IPS-15b (cell line): Measurements from ENCODE around the gene IL13.

Experiments
- H3K27me3 ChIP-seq: one replicate; pipeline ENCODE4 v1.6.1; 2013; ENCODE audit warnings: low read length; ENCODE audit not compliant: control insufficient read depth, insufficient read depth
- H3K36me3 ChIP-seq: one replicate; pipeline ENCODE4 v1.6.1; 2013; ENCODE audit warnings: low read length; ENCODE audit not compliant: control insufficient read depth, insufficient read depth
- H3K4me1 ChIP-seq: one replicate; pipeline ENCODE4 v1.6.1; 2013; ENCODE audit warnings: mild to moderate bottlenecking, low read length; ENCODE audit not compliant: control insufficient read depth, insufficient read depth
- H3K4me3 ChIP-seq: one replicate; pipeline ENCODE4 v1.5.1; 2013; ENCODE audit warnings: low read depth, low read length
- H3K9ac ChIP-seq: one replicate; pipeline ENCODE4 v1.6.1; 2013; ENCODE audit warnings: low read depth, mild to moderate bottlenecking, low read length
- H3K9me3 ChIP-seq: one replicate; pipeline ENCODE4 v1.6.1; 2013; ENCODE audit warnings: mild to moderate bottlenecking, low read length; ENCODE audit not compliant: control insufficient read depth, insufficient read depth

The IL13 gene

DNA sequence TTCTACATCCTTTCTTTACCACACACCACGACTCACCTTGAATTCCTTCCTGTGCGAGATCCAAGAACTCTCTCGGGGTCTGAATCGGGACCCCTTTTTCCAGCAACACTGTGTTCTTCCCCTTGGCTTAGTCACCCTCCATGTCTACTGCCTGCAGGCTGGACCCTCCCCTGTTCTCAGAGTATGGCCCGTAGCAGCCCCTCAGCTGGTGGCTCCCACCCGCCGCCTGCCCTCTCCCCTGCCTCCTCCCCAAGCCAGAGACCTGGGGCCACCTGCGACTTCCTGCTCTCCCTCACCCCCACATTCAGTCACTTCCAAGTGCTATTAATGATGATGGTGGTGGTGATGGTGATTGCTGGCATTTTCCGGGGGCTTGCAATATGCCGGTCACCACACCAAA is 9.3 kb downstream of the IL13 start:
- H3K36me3 ChIP-seq, result no peaks in the 10 kb centered on the region
- H3K9ac ChIP-seq, result no peak overlapping the region

DNA sequence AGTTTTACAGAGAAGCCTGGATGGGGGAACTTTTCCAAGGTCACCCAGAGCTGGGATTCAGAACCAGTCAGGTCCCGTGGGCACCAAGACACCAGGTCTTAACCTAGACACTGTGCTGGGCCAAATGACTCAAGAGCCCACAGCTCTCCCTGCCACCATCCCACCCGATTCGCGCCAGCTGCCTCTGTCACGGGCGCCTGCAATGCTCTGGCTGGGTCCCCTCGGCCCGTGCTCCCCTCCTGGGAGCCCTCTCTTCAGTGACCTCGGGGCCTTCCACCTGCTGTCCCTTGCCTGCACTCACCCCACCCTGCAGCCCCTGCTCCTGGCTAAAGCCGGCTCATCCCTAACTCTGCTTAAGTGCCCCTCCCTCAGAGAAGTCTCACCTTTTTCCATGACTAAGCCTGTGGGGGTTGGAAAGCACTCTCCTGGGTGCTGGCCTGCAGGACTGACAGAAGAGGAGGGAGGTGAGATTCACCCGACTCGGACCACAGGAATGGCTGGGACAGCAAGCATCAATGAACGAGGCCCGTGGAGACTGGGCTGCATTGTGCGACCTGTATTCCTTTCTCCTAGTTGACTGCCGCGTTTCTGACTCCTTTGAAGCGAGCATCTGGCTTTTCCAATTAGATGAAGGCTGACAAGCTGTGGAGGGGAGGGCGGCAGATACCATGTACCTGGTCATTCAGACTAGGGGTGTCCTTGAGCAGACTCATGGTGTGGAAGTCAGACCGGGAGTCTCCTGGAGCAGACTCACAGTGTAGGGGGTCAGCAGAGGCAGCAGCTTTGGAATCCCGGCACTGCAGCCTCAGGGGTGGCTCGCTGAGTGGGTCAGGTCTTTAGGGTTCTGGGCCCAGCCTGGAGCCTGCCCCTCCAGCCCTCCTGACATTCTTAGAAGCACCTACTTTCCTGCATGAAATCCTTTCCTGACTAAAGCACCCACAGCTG is 10.1 kb downstream of the IL13 start:
- no peaks in the 10 kb centered on the region for H3K36me3 ChIP-seq
- H3K9me3 ChIP-seq, result no peaks in the 10 kb centered on the region
- no peaks in the 10 kb centered on the region for H3K27me3 ChIP-seq
- no peaks in the 10 kb centered on the region for H3K4me1 ChIP-seq
- H3K9ac ChIP-seq, result no peak overlapping the region
- no peak overlapping the region for H3K4me3 ChIP-seq

More for the DNA sequence above, 9.3 kb downstream of the IL13 start:
- H3K4me3 ChIP-seq, result no peak overlapping the region
- no peaks in the 10 kb centered on the region for H3K4me1 ChIP-seq
- no peaks in the 10 kb centered on the region for H3K9me3 ChIP-seq
- no peaks in the 10 kb centered on the region for H3K27me3 ChIP-seq

DNA sequence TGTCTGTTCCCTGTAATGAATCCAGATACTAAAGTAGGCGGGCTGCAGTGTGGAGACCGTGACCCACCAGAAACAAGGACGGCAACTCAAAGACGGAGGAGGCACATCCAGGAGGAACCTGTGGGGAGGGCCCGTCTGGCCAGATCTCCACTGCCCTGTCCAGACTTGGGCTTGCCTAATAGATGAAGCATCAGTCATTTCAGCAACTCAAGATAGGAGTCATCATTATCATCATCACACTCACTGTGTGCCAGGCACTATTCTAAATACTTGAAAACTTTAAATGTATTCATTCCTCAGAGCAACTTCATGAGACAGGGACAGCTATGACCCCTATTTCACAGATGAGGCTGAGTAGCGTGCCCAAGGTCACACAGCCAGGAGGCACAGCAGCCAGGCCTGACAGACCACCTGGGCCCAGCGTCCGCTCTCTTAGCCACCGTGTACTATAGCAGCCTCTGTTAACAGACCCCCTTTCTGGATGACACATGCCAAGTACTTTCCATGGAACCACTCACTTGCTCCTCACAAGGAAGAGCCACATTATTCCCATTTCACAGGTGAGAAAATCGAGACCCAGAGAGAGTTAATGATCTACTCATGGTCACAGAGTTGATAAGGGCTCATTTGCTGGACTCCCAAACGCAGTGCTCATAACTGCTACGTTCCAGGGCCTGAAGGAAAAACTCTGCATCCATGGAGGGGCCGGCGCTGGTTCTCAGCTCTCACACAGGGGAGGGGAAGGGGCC is 10.9 kb downstream of the IL13 start:
- Histone ChIP-seq H3K27me3 (no peaks in the 10 kb centered on the region), H3K9ac (no peak overlapping the region), H3K4me3 (no peak overlapping the region), H3K4me1 (no peaks in the 10 kb centered on the region), H3K9me3 (no peaks in the 10 kb centered on the region), H3K36me3 (no peaks in the 10 kb centered on the region)

DNA sequence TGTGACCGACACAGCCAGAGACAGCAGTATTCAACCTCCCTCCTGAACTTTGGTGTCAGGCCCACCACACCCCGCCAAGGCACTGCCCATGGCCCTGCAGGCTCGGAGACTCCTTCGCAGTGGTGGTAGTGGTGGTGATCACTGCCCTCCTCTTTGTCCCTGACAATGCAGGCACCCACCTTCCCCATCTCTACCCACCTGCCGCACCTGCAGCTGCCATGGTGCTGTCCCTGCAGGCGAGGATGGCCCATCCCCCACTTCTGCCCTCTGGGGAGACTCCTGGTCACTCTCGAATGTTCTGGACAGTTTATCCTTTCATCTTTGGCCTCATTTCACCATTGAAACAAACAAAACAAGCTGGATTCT is 11.5 kb downstream of the IL13 start:
- H3K9ac ChIP-seq, result no peak overlapping the region
- H3K4me3 ChIP-seq, result no peak overlapping the region
- H3K4me1 ChIP-seq, result no peaks in the 10 kb centered on the region
- H3K9me3 ChIP-seq, result no peaks in the 10 kb centered on the region
- H3K27me3 ChIP-seq, result no peaks in the 10 kb centered on the region
- H3K36me3 ChIP-seq, result no peaks in the 10 kb centered on the region

DNA sequence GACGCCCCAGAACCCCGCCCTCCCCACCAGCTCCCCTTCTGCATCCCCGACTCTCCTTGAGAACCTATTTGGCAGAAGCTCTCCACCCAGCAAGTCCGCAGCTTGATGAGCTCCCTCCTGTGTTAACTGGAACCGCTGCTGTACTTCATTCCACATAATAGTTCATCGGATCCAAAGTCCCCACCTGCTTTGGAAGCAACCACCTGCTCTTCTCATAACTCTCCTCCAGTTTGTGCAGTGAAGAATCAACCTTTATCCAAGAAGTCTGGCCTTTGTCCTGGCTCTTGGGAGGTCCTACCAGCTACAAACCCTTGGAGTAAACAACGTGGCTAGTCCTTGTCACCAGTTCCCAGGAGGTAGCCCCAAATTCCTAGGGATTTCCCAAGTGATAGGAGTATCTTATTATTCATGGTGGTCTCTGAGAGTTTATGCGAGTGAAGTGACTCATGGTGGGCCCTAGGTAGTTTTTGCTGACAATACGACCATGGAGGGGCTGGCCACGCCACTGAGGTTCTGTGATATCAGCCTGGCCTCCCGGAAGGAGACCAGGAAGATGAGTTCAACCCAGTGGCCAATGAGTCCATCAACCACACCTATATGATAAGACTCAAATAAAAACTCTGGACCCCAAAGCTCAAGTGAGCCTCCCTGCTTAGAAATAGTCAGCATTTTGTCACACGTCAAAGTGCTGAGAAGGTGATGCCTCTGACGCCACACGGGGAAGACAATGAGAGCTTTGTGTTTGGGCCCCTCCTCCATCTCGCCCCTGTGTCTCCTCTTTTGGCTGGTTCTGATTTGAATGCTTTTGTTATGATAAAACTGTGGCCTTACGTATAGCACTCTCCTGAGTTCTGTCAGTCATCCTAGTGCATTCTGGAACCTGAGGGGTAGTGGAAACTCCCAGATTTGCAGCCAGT is 12.3 kb downstream of the IL13 start:
- no peaks in the 10 kb centered on the region for H3K9me3 ChIP-seq
- no peaks in the 10 kb centered on the region for H3K27me3 ChIP-seq
- H3K4me1 ChIP-seq, result no peaks in the 10 kb centered on the region
- no peak overlapping the region for H3K4me3 ChIP-seq
- H3K36me3 ChIP-seq, result no peaks in the 10 kb centered on the region
- no peak overlapping the region for H3K9ac ChIP-seq

DNA sequence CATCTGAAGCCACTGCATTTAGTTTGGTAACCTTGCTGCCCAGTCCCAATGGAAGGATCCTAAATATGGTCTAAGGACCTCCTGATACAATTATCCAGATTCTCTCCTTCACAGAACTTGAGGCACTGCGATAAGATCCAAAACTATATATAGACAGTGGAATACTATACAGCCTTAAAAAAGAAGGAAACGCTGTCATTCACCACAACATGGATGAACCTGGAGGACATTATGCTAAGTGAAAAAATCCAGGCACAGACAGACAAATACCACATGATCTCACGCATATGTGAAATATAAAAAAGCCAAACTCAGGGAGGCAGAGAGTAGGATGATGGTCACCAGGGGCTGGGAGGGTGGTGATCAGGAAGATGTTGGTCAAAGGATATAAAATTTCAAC is 13.0 kb downstream of the IL13 start:
- Histone ChIP-seq H3K36me3 (no peaks in the 10 kb centered on the region), H3K4me1 (no peaks in the 10 kb centered on the region)

DNA sequence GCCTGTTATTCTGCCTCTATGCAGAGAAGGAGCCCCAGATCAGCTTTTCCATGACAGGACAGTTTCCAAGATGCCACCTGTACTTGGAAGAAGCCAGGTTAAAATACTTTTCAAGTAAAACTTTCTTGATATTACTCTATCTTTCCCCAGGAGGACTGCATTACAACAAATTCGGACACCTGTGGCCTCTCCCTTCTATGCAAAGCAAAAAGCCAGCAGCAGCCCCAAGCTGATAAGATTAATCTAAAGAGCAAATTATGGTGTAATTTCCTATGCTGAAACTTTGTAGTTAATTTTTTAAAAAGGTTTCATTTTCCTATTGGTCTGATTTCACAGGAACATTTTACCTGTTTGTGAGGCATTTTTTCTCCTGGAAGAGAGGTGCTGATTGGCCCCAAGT is 15.5 kb downstream of the IL13 start:
- Histone ChIP-seq H3K27me3 (no peaks in the 10 kb centered on the region), H3K36me3 (no peaks in the 10 kb centered on the region), H3K4me3 (no peak overlapping the region), H3K9me3 (no peaks in the 10 kb centered on the region), H3K4me1 (no peaks in the 10 kb centered on the region), H3K9ac (no peak overlapping the region)

More for the DNA sequence above, 13.0 kb downstream of the IL13 start:
- Histone ChIP-seq H3K27me3 (no peaks in the 10 kb centered on the region), H3K4me3 (no peak overlapping the region), H3K9me3 (no peaks in the 10 kb centered on the region), H3K9ac (no peak overlapping the region)

DNA sequence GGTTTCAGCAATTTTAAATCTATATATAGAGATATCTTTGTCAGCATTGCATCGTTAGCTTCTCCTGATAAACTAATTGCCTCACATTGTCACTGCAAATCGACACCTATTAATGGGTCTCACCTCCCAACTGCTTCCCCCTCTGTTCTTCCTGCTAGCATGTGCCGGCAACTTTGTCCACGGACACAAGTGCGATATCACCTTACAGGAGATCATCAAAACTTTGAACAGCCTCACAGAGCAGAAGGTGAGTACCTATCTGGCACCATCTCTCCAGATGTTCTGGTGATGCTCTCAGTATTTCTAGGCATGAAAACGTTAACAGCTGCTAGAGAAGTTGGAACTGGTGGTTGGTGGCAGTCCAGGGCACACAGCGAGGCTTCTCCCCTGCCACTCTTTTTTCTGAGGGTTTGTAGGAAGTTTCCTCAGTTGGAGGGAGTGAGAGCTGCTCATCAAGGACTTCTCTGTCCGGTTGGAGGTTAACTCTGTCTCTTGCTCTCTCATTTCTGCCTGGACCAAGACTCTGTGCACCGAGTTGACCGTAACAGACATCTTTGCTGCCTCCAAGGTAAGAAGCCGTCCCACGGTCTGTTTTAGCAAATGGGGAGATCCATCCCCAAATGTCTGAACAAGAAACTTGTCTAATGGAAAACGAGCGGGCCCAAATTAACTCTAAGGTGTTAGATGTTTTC is 16.1 kb downstream of the IL13 start, which contains the start of gene IL4:
Gene IL4 (plus strand): TSS at position 51 of the 692 bp plus-strand sequence. CDS start 62 bp downstream, at position 113.
- Histone ChIP-seq H3K9me3 (no peaks in the 10 kb centered on the region), H3K36me3 (no peaks in the 10 kb centered on the region), H3K4me3 (no peak within 1 kb of the TSS), H3K27me3 (no peaks in the 10 kb centered on the region), H3K4me1 (no peaks in the 10 kb centered on the region), H3K9ac (no peak within 1 kb of the TSS)

DNA sequence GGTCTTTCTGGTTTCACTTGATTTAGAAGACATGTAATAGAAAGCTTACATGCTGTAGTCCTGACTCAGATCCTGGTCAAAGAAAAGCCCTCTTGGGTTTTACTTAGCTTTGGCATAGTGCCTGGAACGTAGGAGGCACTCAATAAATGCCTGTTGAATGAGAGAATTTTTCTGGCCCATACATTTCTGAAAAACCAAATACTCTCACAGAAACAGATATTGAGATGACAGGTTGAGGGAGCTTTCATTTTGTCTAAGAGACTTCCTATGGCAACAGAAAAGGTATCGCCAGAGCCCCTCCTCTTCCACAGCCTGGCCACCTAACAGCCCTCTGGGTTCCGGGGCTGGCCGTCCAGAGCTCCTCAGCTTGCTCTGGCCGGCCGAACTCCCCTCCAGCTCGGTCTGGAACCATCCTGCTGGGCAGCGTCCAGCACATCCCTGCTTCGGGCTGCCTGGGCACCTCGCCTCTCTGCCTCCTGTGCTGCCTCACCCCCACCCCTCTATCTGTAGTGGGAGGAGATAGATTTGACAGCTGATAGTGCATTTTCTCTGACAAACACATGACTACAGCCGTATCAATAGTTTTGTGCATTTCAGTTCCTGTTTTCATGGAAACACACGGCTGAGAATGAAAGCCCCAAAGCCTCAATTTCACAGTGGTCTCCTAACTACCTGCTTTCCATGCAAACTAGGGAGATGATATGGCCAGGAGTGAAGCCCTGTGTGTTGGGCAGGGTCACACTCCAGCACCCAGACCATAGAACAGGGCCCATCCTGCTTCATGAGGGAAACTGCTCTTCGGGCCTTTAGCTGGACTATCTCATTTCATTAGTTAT is 16.9 kb downstream of the IL13 start:
- Histone ChIP-seq H3K27me3 (no peaks in the 10 kb centered on the region), H3K4me1 (no peaks in the 10 kb centered on the region), H3K36me3 (no peaks in the 10 kb centered on the region), H3K4me3 (no peak overlapping the region), H3K9ac (no peak overlapping the region), H3K9me3 (no peaks in the 10 kb centered on the region)

DNA sequence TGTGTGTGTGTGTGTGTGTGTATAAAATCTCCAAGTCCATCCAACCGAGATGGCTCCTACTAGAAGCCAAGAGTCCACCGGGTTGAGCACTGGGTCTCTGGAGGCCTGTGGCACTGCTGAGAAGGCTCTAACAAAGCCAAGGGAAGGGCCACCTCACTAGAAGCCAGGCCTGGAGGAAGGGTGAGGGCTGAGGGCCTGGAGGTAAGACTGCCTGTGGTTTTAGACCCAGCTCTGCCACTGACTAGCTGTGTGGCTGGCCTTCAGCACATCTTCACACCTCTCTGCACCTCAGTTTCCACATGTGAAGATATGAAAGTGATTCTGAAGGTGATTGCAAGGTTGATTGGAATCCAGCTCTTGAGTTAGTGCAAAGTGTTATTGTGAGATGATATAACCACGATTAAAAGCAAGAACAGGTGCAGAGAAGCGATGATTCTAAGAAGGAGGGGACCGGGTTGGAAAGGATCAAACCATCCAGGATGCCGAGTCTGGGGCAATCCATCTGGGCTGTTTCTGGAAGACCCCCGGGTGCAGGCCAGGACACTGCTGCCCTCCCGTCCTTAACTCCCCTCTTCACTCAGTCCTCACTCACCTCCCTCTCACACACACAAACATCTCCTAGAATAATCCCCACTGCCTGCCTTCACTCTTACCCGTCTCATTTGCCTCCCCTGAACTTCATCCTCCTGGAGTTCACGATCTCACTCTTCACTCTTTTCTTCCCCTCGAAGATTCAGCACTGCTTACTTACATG is 18.1 kb downstream of the IL13 start:
- H3K27me3 ChIP-seq, result no peaks in the 10 kb centered on the region
- no peaks in the 10 kb centered on the region for H3K4me1 ChIP-seq
- H3K9ac ChIP-seq, result no peak overlapping the region
- H3K9me3 ChIP-seq, result no peaks in the 10 kb centered on the region
- H3K36me3 ChIP-seq, result no peaks in the 10 kb centered on the region
- no peak overlapping the region for H3K4me3 ChIP-seq
